Measurements from ENCODE around the gene LRRFIP1.

GRCh38 chr2:237798236-237799059 lies 171.1 kb downstream of the LRRFIP1 start, which contains the start of gene RBM44:
- no peak for TF ChIP-seq CTCF (IDR thresholded peaks at IDR 0.05)
- TF ChIP-seq EP300 (IDR thresholded peaks at IDR 0.05), result no peak
- no peak for TF ChIP-seq POLR2A (IDR thresholded peaks at IDR 0.05; ENCODE audit: low read depth)
- no peak for TF ChIP-seq POLR2AphosphoS5 (IDR thresholded peaks at IDR 0.05)

Measured in esophagus muscularis mucosa (tissue), 4 donors.